Stimulated activated naive CD8-positive, alpha-beta T cell treated with anti-CD3 and anti-CD28 coated beads, Interleukin-15, amount 100 ng/mL, for 72 hours (primary cell): ENCODE results near the gene KRTAP1-4.
A peak's percentile ranks its signal among the peaks of the same experiment; 100 is the strongest.

Source experiments
- ATAC-seq: fragments of 150-1000 bp; cut with Tn5 transposase; 2 replicates; pipeline ENCODE4 v1.10.0; 2021; ENCODE audit warnings: mild to moderate bottlenecking, moderate library complexity
- DNase-seq, 2 donors: peaks; one replicate each; pipeline ENCODE4 v3.0.0; 2021 to 2022
- H3K27ac Mint-ChIP-seq, 2 donors: one replicate each; pipeline ENCODE4 v1.8.0; 2022; ENCODE audit warnings: mild to moderate bottlenecking in 2 of 2, mixed read lengths in 2 of 2, moderate library complexity in 2 of 2
- H3K27me3 Mint-ChIP-seq: one replicate; pipeline ENCODE4 v1.8.0; 2022; ENCODE audit warnings: mixed read lengths
- H3K4me1 Mint-ChIP-seq: one replicate; pipeline ENCODE4 v1.8.0; 2022; ENCODE audit warnings: mild to moderate bottlenecking, mixed read lengths
- H3K4me3 Mint-ChIP-seq, 2 donors: one replicate each; pipeline ENCODE4 v1.8.0; 2022; ENCODE audit warnings: mild to moderate bottlenecking in 2 of 2, mixed read lengths in 2 of 2, moderate library complexity in 1 of 2
- H3K9me3 Mint-ChIP-seq, 2 donors: one replicate each; pipeline ENCODE4 v1.8.0; 2022; ENCODE audit warnings: mixed read lengths in 2 of 2

KRTAP1-4 gene

DNA sequence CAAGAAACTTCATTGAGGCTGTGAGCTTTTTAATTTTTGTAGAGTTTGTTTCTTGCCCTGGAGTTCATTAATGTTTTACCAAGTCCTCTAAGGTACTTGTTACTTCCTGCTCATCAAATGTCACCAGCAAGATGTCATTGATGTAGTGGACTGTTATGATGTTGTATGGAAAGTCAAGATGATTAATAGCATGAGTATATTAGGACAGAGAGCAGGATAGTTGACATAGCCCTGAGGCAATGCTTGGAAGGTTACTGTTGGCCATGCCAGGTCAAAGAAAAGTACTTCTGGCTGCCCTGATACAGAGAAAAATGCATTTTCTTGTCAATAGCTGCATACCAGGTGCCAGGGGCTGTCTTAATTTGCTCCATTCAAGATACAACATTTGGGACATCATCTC is 9.7 kb downstream of the KRTAP1-4 start:
- Mint-ChIP-seq H3K4me3 (no peak overlapping the region), H3K27ac (no peak overlapping the region), H3K27me3 (no peaks in the 10 kb centered on the region), H3K4me1 (peaks cover 7% of the 10 kb centered on the region), H3K9me3 (no peaks in the 10 kb centered on the region)
- no peak for ATAC-seq
- no peak for DNase-seq

DNA sequence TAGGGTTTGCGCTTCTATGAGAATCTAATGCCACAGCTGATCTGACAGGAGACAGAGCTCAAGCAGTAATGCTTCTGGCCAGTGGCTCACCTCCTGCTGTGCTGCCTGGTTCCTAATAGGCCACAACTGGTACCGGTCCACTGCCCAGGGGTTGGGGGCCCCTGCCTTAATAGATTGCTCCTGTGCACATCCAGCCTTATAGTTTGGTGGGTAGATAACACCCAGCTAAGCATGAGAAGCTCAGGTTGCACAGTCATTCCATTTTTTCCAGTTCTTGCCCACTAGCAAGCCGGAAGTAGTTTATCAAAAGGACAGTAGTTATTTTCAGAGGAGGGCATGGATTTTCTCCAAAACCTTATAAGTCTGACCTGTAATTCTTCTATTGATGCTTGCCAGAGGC is 10.6 kb downstream of the KRTAP1-4 start:
- DNase-seq (no peak), ATAC-seq (no peak)
- no peak overlapping the region for H3K4me3 Mint-ChIP-seq
- H3K27me3 Mint-ChIP-seq, result no peaks in the 10 kb centered on the region
- no peaks in the 10 kb centered on the region for H3K4me1 Mint-ChIP-seq
- H3K9me3 Mint-ChIP-seq, result no peaks in the 10 kb centered on the region
- H3K27ac Mint-ChIP-seq, result no peak overlapping the region

DNA sequence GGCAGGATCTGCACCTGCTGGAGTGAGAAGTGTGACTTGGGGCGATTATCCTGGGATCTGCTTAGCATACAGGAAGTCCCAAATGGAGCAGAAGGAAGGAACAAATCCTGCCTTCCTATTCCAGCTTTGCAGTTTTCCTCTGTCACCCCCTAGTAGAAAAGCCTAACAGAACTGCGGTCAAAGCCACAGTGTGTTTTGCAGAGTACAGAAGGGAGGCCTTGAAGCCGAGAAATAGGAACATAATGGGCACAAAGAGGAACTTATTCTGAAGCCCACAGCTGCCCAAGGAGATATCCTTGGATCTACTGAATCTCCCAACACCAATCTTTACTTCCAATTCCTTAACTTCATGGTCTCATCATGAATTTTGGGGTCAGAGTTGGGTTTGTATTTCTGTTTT is 11.5 kb downstream of the KRTAP1-4 start:
- Mint-ChIP-seq H3K4me3 (no peak overlapping the region), H3K4me1 (no peaks in the 10 kb centered on the region), H3K27me3 (no peaks in the 10 kb centered on the region), H3K9me3 (no peaks in the 10 kb centered on the region), H3K27ac (no peak overlapping the region)
- no peak for DNase-seq
- ATAC-seq, result no peak

DNA sequence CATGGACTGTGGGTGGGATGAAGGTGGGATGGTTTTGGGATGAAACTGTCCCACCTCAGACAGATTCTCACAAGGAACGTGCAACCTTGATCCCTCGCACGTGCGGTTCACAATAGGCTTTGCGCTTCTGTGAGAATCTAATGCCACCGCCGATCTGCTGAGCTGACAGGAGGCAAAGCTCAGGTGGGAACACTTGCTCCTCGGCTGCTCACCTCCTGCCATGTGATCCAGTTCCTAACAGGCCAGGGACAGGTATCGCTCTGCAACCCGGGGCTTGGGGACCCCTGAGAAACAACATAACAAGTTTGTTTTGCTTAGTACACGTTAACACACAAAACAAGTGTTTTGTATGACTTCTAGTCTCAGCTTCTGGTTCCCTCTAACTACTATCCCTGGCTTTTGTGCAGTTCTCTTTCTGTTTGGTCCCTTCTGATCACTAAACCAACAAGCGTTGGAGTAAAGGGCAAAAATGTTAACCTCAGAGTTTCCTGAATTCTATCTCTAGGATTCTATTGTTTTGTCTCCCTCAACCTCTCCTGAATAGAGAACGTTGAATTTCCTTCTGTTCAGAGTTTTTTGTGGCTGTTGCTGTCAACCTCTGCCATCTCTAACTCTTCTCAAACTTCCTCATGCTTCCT is 13.3 kb downstream of the KRTAP1-4 start:
- no peak overlapping the region for H3K4me3 Mint-ChIP-seq
- no peak for DNase-seq
- no peaks in the 10 kb centered on the region for H3K4me1 Mint-ChIP-seq
- ATAC-seq, result no peak
- H3K27me3 Mint-ChIP-seq, result no peaks in the 10 kb centered on the region
- H3K9me3 Mint-ChIP-seq, result no peaks in the 10 kb centered on the region
- H3K27ac Mint-ChIP-seq, result no peak overlapping the region

DNA sequence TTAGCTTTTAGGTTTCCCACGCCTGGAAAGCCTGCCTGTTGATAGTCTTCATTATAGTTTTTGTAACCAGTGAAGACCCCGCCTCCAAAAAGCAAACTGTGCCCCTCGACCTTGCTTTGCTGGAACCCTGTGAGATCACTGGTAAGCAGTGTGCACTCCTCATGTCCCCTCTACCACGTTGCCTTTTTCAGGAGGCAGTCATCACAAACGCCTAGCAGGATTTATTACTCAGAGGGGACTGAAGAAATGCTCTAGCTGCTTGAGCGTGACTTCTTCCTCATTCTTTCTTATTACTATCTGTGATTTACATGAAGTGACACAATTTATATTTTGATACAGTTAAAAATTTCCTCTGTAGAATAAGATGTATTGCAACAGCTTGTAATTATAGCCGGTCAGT is 14.5 kb downstream of the KRTAP1-4 start:
- DNase-seq (no peak), ATAC-seq (no peak)
- Mint-ChIP-seq H3K4me3 (no peak overlapping the region), H3K27me3 (no peaks in the 10 kb centered on the region), H3K9me3 (no peaks in the 10 kb centered on the region), H3K27ac (no peak overlapping the region), H3K4me1 (no peaks in the 10 kb centered on the region)

DNA sequence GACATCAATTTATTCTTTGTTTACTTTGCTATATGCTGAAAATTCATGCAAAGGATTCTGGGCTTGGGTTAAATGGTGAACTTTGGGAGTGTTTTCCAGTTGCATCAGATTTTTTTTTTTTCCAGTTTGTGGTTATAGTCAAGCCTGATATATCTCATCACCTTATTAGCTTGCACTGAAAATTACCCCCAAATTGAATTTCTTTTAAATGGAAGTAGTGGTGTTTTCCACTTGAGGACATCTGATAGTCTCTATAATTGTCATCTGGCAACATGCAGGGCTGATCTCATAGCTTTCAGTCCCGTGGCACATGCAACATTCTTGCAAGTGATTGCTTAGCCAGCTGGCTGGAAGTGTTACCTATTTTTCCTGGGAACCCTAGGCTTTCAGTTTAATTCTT is 16.4 kb downstream of the KRTAP1-4 start:
- H3K9me3 Mint-ChIP-seq, result no peaks in the 10 kb centered on the region
- H3K4me1 Mint-ChIP-seq, result no peaks in the 10 kb centered on the region
- no peak for ATAC-seq
- no peak for DNase-seq
- H3K4me3 Mint-ChIP-seq, result no peak overlapping the region
- H3K27ac Mint-ChIP-seq, result no peak overlapping the region
- no peaks in the 10 kb centered on the region for H3K27me3 Mint-ChIP-seq

DNA sequence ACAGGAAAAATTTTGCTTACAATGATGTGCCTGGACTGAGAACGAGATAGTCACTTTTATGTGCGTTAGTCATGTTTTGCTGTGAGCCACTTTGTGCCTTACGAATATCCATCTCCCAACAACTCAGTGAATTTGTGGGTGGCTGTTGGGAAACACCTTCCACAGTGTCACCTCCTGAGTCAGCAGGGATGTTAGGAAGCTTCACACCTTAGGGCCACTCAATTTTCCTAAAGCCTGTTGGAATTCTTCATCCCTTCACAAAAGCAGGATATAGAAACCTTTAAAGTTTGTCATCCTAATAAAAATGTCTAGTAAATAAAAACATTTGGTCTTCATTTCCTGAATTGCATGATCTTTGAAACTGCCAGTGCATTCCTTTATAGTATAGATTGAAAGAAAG is 16.8 kb downstream of the KRTAP1-4 start:
- no peak for ATAC-seq
- DNase-seq, result no peak
- Mint-ChIP-seq H3K9me3 (no peaks in the 10 kb centered on the region), H3K4me1 (no peaks in the 10 kb centered on the region), H3K27me3 (no peaks in the 10 kb centered on the region), H3K27ac (no peak overlapping the region), H3K4me3 (no peak overlapping the region)

DNA sequence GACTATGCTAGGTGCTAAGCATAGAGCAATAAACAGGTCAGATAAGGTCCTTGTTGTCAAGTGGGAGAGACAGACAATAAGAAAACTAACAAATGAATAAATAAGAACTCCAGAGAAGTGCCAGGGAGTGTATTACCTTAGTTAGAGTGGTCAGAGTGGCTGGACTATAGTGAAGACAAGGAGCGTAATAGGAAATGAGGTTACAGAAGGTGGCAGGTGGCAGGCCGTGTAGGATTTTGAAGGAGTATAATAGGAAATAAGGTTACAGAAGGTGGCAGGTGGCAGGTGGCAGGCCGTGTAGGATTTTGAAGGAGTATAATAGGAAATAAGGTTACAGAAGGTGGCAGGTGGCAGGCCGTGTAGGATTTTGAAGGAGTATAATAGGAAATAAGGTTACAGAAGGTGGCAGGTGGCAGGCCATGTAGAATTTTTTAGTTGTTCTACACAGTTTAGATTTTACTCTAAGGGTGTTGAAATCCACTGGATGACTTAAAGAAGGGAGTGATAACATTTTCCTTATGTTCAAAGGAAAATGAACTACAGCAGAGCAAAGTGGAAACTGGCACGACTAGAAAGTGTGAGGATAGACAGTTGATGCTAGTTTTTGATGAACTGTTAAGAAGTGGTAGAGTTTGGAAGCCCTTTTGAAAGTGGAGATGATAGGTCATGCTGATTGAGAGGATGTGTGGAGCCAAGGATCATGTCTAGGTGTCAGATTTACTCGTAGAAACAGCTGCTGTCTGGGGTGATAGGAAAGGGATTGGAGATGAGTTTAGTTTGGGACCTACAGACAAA is 17.5 kb downstream of the KRTAP1-4 start:
- DNase-seq, result no peak
- Mint-ChIP-seq H3K27me3 (no peaks in the 10 kb centered on the region), H3K9me3 (no peaks in the 10 kb centered on the region), H3K4me1 (no peaks in the 10 kb centered on the region), H3K4me3 (no peak overlapping the region), H3K27ac (no peak overlapping the region)
- ATAC-seq, result no peak

DNA sequence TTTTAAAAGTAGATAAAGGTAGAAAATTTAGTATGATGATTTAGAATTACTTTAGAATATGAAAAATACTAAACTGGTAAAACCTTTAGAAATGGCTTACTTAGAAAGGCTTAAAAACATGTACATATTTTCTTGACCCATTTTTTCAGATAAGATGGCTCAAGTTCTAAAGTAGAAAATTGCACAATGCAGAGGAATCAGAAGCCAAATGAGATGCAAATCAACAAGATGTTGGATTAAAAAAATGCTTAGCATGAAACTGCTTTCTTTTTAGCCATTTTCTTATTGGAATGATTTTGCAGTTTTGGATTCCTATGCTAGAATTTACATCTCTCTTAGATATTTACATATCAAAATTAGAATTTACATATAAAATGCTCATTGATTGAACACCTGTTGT is 19.6 kb downstream of the KRTAP1-4 start:
- Mint-ChIP-seq H3K9me3 (no peaks in the 10 kb centered on the region), H3K27ac (no peak overlapping the region)

DNA sequence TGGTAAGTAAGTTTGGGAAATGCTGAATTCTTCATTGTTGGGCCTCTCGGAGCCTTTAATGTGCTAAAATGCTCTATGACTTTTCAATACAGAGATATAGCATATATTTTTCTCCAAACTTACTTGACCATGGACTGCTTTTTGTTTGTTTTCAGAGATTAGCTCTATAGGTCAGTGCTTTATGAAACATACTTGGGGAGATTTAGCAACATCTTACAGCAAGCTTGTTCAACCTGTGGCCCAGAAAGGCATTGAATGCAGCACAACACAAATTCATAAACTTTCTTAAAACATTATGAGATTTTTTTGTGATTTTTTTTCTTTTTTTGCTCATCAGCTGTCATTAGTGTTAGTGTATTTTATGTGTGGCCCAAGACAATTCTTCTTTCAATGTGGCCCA is 20.1 kb downstream of the KRTAP1-4 start:
- ATAC-seq (no peak), DNase-seq (no peak)
- H3K9me3 Mint-ChIP-seq, result no peaks in the 10 kb centered on the region
- no peak overlapping the region for H3K4me3 Mint-ChIP-seq
- no peak overlapping the region for H3K27ac Mint-ChIP-seq
- no peaks in the 10 kb centered on the region for H3K27me3 Mint-ChIP-seq
- no peaks in the 10 kb centered on the region for H3K4me1 Mint-ChIP-seq

More for the DNA sequence above, 19.6 kb downstream of the KRTAP1-4 start:
- H3K4me1 Mint-ChIP-seq, result no peaks in the 10 kb centered on the region
- no peak for DNase-seq
- H3K4me3 Mint-ChIP-seq, result no peak overlapping the region
- no peaks in the 10 kb centered on the region for H3K27me3 Mint-ChIP-seq
- ATAC-seq, result no peak

DNA sequence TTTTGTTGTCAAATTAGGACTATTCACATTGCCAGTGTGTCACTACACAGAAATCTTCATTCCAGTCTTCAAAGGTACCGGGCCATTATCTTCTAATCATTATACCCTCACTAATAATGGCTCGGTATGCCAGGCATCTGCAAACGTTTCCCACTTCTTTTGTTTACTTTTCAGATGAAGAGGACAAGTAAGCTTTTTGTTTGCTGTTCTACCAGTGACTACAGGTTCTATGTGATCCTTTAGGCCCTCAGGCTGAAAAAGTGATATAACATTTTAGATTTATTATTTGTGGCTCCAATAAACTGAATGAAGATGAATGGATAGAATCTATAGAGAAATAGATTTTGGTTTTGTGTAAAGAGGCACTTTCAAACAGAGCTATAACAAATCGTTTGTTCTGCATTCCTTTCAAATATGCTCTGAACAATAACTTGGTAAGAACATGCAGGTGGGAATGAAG is 20.7 kb downstream of the KRTAP1-4 start:
- no peak overlapping the region for H3K27ac Mint-ChIP-seq
- no peak overlapping the region for H3K4me3 Mint-ChIP-seq
- DNase-seq, result no peak
- H3K27me3 Mint-ChIP-seq, result no peaks in the 10 kb centered on the region
- H3K9me3 Mint-ChIP-seq, result no peaks in the 10 kb centered on the region
- H3K4me1 Mint-ChIP-seq, result no peaks in the 10 kb centered on the region
- no peak for ATAC-seq

DNA sequence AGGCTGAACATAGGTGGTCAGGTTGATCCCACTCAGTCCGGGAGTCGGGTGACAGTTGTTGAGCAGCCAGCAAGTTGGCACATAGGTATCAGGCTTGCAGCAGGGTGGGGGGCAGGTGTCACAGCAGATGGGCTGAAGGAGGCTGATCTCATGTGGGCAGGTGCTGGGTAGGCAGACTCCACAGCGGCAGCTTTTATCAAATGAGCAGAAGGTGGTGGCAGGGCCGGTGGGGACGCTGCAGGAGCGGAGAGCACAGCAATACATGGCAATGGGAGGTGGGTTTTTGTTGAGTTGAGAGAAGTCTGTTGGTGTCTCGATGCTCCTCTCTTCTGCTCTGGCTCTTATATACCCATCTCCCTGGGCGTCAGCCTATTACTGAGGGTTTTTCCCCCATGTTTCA is 21.2 kb downstream of the KRTAP1-4 start, which contains the start of gene KRTAP3-1:
Gene KRTAP3-1, minus strand, starts transcription at position 318 of the 400 bp plus-strand sequence. Its CDS starts 54 bp downstream, at position 264.
- no peak within 1 kb of the TSS for H3K27ac Mint-ChIP-seq
- H3K27me3 Mint-ChIP-seq, result no peaks in the 10 kb centered on the region
- DNase-seq (no peak), ATAC-seq (no peak)
- no peak within 1 kb of the TSS for H3K4me3 Mint-ChIP-seq
- no peaks in the 10 kb centered on the region for H3K9me3 Mint-ChIP-seq
- H3K4me1 Mint-ChIP-seq, result no peaks in the 10 kb centered on the region

DNA sequence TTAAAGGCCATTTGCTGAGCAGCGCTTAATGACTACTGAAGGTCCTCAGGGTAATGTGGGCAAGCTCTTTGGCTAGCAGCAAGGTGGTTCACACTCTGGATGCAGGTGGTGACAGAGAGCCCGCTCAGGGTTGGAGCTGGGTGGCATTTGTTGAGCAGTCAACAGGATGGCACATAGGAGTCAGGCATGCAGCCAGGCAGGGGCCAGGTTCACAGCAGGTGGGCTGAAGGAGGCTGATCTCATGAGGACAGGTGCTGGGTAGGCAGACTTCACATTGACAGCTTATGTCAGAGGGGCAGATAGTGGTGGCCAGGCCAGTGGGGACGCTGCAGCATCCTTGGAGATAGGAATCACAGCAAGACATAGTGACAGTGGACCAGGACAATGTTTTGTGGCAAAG is 25.6 kb downstream of the KRTAP1-4 start:
- H3K4me1 Mint-ChIP-seq, result no peaks in the 10 kb centered on the region
- DNase-seq (no peak), ATAC-seq (no peak)
- no peaks in the 10 kb centered on the region for H3K9me3 Mint-ChIP-seq
- no peak overlapping the region for H3K4me3 Mint-ChIP-seq
- peaks cover 4% of the 10 kb centered on the region for H3K27me3 Mint-ChIP-seq
- peak overlapping the region in 1 of 2 donors; percentile 51 for H3K27ac Mint-ChIP-seq

DNA sequence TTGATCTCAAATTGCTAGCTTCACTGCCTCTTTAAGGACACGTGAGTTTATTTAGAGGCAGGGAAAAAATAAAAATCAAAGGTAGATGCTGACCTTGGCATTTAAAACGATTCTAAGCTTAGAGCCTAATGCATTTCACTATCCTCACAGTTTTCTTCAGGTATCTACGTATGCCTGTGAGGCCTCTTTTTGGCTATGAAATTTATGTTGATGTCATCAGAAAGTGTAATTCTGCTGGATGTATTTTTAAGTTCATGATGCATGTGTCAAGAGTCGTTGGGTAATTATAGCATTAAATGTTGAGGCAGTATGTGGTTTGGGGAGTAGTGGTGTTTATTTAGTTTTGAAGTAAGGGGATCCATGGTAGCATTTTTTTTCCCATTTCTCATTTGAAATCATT is 26.1 kb downstream of the KRTAP1-4 start:
- no peak for DNase-seq
- Mint-ChIP-seq H3K27me3 (peaks cover 8% of the 10 kb centered on the region), H3K4me3 (no peak overlapping the region), H3K9me3 (no peaks in the 10 kb centered on the region), H3K4me1 (no peaks in the 10 kb centered on the region), H3K27ac (no peak overlapping the region)
- ATAC-seq, result no peak

DNA sequence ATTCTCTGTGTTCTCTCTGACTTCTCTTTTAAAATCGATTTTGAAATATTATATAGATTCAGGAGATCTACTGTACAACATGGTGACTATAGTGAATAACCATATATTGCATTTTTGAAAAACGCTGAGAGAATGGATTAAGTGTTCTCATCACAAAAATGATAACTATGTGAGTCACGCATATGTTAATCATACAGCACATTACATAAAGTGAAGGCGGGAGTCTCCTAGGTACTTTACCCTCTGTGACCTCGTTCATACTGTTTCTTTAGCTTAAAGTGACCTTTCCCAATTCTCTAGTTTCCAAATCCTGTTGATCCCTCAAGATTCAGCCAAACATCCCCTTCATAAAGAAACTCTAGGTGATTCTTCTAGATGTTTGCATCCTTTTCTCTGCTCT is 27.2 kb downstream of the KRTAP1-4 start:
- Mint-ChIP-seq H3K27me3 (peaks cover 16% of the 10 kb centered on the region), H3K9me3 (no peaks in the 10 kb centered on the region)
- ATAC-seq, result no peak

DNA sequence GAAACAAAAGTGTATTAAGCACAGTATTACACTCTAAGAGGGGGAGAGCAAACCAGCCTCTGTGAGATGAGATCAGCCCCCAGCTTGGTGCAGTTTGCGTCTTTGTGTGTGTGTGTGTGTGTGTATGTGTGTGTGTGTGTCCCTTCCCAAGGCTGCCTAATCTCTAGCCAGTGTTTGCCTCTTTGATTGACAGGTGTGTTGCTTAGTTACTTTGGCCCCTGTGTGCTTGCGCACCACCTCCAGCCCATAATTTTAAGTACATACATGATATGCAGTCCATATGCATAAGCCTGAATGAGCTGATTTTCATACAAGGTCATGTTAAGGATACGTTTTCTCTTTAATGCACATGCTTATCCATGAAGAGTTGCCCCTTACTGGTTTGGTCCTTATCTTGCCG is 28.2 kb downstream of the KRTAP1-4 start:
- Mint-ChIP-seq H3K4me3 (no peak overlapping the region), H3K27me3 (peaks cover 24% of the 10 kb centered on the region), H3K4me1 (no peaks in the 10 kb centered on the region), H3K27ac (no peak overlapping the region), H3K9me3 (no peaks in the 10 kb centered on the region)
- ATAC-seq, result no peak
- no peak for DNase-seq

More for the DNA sequence above, 27.2 kb downstream of the KRTAP1-4 start:
- H3K27ac Mint-ChIP-seq, result no peak overlapping the region
- no peak for DNase-seq
- H3K4me3 Mint-ChIP-seq, result no peak overlapping the region
- H3K4me1 Mint-ChIP-seq, result no peaks in the 10 kb centered on the region
